Hepatocyte (in vitro differentiated cells): Measurements from ENCODE around the gene PDCD7. TPM values are rescaled to one million over a fixed set of nuclear protein-coding genes. Genes with fewer than 3 reads are reported as not detected.
A peak's percentile ranks its signal among the peaks of the same experiment; 100 is the strongest.
"Not testable (repeated sequence)": the region's sequence is repeated elsewhere in the genome, so short reads cannot be mapped to it uniquely, and the experiment has no call there.

ENCODE experiments used
- DNase-seq: peaks from one replicate; pipeline ENCODE4 v3.0.0-alpha.2; 2016; ENCODE audit warnings: low spot score
- H2AFZ ChIP-seq: fragments of 200-600 bp; sonication (generic); 2 replicates; pipeline ENCODE4 v1.6.0; 2016; ENCODE audit warnings: antibody characterized with exemption, mild to moderate bottlenecking
- H3K27ac ChIP-seq: fragments of 200-600 bp; sonication (generic); 2 replicates; pipeline ENCODE4 v1.5.1; 2016; ENCODE audit warnings: mild to moderate bottlenecking
- H3K27me3 ChIP-seq: fragments of 200-600 bp; sonication (generic); 2 replicates; pipeline ENCODE4 v1.6.1; 2016
- H3K36me3 ChIP-seq: fragments of 200-600 bp; sonication (generic); replicated peaks from 2 replicates; pipeline ENCODE4 v1.5.1; 2016; ENCODE audit warnings: low read depth; ENCODE audit not compliant: insufficient read depth
- H3K4me1 ChIP-seq: fragments of 200-600 bp; sonication (generic); 2 replicates; pipeline ENCODE4 v1.5.1; 2016; ENCODE audit warnings: mild to moderate bottlenecking, moderate library complexity; ENCODE audit not compliant: insufficient read depth
- H3K4me2 ChIP-seq: fragments of 200-600 bp; sonication (generic); 2 replicates; pipeline ENCODE4 v1.6.0; 2016
- H3K4me3 ChIP-seq: fragments of 200-600 bp; sonication (generic); 2 replicates; pipeline ENCODE4 v1.5.1; 2016; ENCODE audit warnings: mild to moderate bottlenecking
- H3K79me2 ChIP-seq: fragments of 200-600 bp; sonication (generic); 2 replicates; pipeline ENCODE4 v1.6.0; 2017; ENCODE audit warnings: mild to moderate bottlenecking
- H3K9me2 ChIP-seq: fragments of 200-600 bp; sonication (generic); replicated peaks from 2 replicates; pipeline ENCODE4 v1.6.0; 2017; ENCODE audit warnings: mild to moderate bottlenecking; ENCODE audit not compliant: insufficient read depth
- H3K9me3 ChIP-seq: fragments of 200-600 bp; sonication (generic); 2 replicates; pipeline ENCODE4 v1.5.1; 2016; ENCODE audit warnings: low read depth, mild to moderate bottlenecking
- H4K20me1 ChIP-seq: fragments of 200-600 bp; sonication (generic); 2 replicates; pipeline ENCODE4 v1.6.0; 2016; ENCODE audit warnings: mild to moderate bottlenecking; ENCODE audit not compliant: insufficient read depth, poor library complexity, severe bottlenecking
- EZH2 ChIP-seq: fragments of 200-600 bp; sonication (generic); IDR thresholded peaks from 2 replicates; pipeline ENCODE4 v1.6.1; 2016; ENCODE audit warnings: antibody characterized with exemption, mild to moderate bottlenecking, borderline replicate concordance
- EZH2phosphoT487 ChIP-seq: fragments of 200-600 bp; sonication (generic); IDR thresholded peaks from one replicate; pipeline ENCODE4 v1.6.1; 2018; ENCODE audit warnings: antibody characterized with exemption, mild to moderate bottlenecking, low read depth, moderate library complexity; ENCODE audit not compliant: unreplicated experiment, severe bottlenecking
- WGBS: methylation state at CpG from one replicate; pipeline ENCODE4 v1.1.6; 2016; ENCODE audit warnings: low lambda C conversion rate; ENCODE audit errors: missing lambda C conversion rate; 5-methylcytosine and 5-hydroxymethylcytosine counted together
- polyA plus RNA-seq: library from polyadenylated mRNA; unstranded; fragments of >200 nt; fragmentation: Nextera tagmentation; extraction: Ambion mirVana; gene quantifications from 2 replicates; pipeline ENCODE4 v1.2.1, GENCODE V29; 2016
- total RNA-seq: library from RNA; depleted of rRNA; stranded (reverse); fragments of >200 nt; gene quantifications from 2 replicates; pipeline ENCODE4 v1.2.3, GENCODE V29; 2014
- TF ChIP-seq, protein P1 (sequence below): fragments of 200-600 bp; sonication (generic); IDR thresholded peaks from 2 replicates; pipeline ENCODE4 v1.5.1; 2016; ENCODE audit warnings: antibody characterized with exemption, mild to moderate bottlenecking; ENCODE audit not compliant: poor library complexity

Gene PDCD7
- total RNA-seq (15.2 and 18.7 TPM in 2 replicates), polyA plus RNA-seq (13.6 and 17.5 TPM in 2 replicates)

DNA sequence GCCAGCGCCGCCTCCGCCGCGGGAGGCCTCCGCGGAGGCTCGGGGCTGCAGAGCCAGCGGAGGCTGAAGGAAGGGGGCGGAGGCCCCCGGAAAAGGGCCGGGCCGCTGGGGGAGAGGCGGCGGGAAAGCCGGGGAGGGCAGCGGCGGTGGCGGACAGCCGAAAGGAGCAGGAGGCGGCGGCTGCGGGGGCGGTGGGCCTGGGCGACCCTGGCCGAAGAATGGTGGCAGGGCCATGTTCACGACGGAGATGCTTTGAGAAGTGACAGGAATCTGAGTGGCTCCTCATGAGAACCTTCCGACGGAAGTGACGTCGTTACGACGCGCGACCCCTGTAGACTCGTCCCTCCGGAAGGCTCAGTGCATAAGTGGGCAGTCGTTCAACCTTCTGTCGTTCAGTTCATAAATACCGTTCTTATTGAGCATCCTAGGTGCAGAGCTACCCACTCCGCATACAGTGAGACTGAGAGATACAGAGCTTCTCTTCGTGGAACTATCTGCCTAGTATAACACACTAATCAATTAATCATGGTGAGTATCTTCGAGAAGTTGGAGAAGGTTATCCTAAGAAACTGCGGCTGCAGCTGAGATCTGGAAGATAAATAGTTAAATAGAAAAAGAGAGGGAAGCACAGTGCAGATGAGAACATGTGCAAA, at the start of gene PDCD7:
Gene PDCD7, minus strand, starts transcription at position 261 of the 653 bp plus-strand sequence. Its CDS starts 27 bp downstream, at position 234.
- peak; percentile 93 for DNase-seq
- 5% methylated on average over 26 of the region's 45 CpGs for WGBS

GRCh38 chr15:65182538-65182937, 48.9 kb upstream of the PDCD7 start:
- Histone ChIP-seq H3K79me2 (peaks cover 75% of the 10 kb centered on the region), H3K4me3 (no peak overlapping the region), H3K9me2 (no peaks in the 10 kb centered on the region), H3K36me3 (no peaks in the 10 kb centered on the region), H4K20me1 (peaks cover 37% of the 10 kb centered on the region), H3K4me1 (peaks cover 18% of the 10 kb centered on the region), H2AFZ (no peak overlapping the region), H3K9me3 (no peaks in the 10 kb centered on the region), H3K27ac (peak overlapping the region; percentile 95), H3K4me2 (peak overlapping the region; percentile 81), H3K27me3 (no peaks in the 10 kb centered on the region)
- DNase-seq = no peak
- TF ChIP-seq EZH2phosphoT487 (no peak), EZH2 (no peak)
- TF ChIP-seq, protein P1, sequence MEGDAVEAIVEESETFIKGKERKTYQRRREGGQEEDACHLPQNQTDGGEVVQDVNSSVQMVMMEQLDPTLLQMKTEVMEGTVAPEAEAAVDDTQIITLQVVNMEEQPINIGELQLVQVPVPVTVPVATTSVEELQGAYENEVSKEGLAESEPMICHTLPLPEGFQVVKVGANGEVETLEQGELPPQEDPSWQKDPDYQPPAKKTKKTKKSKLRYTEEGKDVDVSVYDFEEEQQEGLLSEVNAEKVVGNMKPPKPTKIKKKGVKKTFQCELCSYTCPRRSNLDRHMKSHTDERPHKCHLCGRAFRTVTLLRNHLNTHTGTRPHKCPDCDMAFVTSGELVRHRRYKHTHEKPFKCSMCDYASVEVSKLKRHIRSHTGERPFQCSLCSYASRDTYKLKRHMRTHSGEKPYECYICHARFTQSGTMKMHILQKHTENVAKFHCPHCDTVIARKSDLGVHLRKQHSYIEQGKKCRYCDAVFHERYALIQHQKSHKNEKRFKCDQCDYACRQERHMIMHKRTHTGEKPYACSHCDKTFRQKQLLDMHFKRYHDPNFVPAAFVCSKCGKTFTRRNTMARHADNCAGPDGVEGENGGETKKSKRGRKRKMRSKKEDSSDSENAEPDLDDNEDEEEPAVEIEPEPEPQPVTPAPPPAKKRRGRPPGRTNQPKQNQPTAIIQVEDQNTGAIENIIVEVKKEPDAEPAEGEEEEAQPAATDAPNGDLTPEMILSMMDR = no peak
- WGBS = 89% methylated on average over 4 of the region's 4 CpGs

More for the DNA sequence above, at the start of gene PDCD7:
- peaks cover 27% of the 10 kb centered on the region for H4K20me1 ChIP-seq
- no peaks in the 10 kb centered on the region for H3K9me2 ChIP-seq
- peak within 1 kb of the TSS; percentile 87 for H2AFZ ChIP-seq
- no peaks in the 10 kb centered on the region for H3K27me3 ChIP-seq
- H3K27ac ChIP-seq = peak within 1 kb of the TSS; percentile 95
- H3K79me2 ChIP-seq = peaks cover 39% of the 10 kb centered on the region
- H3K4me1 ChIP-seq = peaks cover 6% of the 10 kb centered on the region
- TF ChIP-seq, protein P1 = no peak
- no peak for TF ChIP-seq EZH2
- no peak for TF ChIP-seq EZH2phosphoT487
- H3K36me3 ChIP-seq = no peaks in the 10 kb centered on the region
- H3K9me3 ChIP-seq = no peaks in the 10 kb centered on the region
- H3K4me3 ChIP-seq = peak within 1 kb of the TSS; percentile 40
- peak within 1 kb of the TSS; percentile 79 for H3K4me2 ChIP-seq

DNA sequence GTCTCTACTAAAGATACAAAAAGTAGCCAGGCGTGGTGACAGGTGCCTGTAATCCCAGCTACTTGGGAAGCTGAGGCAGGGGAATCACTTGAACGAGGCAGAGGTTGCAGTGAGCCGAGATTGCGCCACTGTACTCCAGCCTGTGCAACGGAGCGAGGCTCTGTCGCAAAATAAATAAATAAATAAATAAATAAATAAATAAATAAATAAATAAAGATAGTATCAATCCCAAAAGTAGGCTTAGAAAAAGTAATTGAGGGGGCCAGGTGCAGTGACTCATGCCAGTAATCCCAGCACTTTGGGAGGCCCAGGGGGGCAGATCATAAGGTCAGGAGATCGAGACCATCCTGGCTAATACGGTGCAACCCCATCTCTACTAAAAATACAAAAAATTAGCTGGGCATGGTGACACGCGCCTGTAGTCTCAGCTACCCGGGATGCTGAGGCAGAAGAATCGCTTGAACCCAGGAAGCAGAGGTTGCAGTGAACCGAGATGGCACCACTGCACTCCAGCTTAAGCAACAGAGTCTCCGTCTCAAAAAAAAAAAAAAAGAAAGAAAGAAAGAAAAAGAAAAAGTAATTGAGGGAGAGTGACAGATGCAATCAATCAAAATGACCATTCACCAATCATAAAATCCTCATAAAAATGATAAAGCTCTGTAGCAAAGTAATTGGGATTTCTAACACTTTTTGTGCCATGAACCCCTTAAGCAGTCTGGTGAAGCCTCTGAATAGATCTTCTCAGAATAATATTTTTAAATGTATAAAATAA, 48.2 kb upstream of the PDCD7 start:
- 95% methylated on average over 14 of the region's 15 CpGs for WGBS
- Histone ChIP-seq H3K4me2 (peak overlapping the region; percentile 81), H4K20me1 (peaks cover 39% of the 10 kb centered on the region), H3K79me2 (peaks cover 82% of the 10 kb centered on the region), H3K4me1 (peaks cover 18% of the 10 kb centered on the region)
- DNase-seq, H3K9me3 ChIP-seq, H3K9me2 ChIP-seq, H3K4me3 ChIP-seq, H3K27me3 ChIP-seq, H2AFZ ChIP-seq, H3K36me3 ChIP-seq, H3K27ac ChIP-seq: not testable (repeated sequence)

- no peak overlapping the region for H2AFZ ChIP-seq
- no peak overlapping the region for H3K4me3 ChIP-seq
- peaks cover 96% of the 10 kb centered on the region for H3K79me2 ChIP-seq
- H3K9me2 ChIP-seq = no peaks in the 10 kb centered on the region
- no peak for TF ChIP-seq EZH2phosphoT487
- TF ChIP-seq, protein P1 = no peak
- no peak for TF ChIP-seq EZH2
- DNase-seq = no peak
- no peaks in the 10 kb centered on the region for H3K36me3 ChIP-seq
- WGBS = 82% methylated on average over 3 of the region's 3 CpGs
- H3K4me2 ChIP-seq = peak overlapping the region; percentile 38
- H3K27me3 ChIP-seq = no peaks in the 10 kb centered on the region
- no peak overlapping the region for H3K27ac ChIP-seq
- H3K4me1 ChIP-seq = peaks cover 18% of the 10 kb centered on the region
- H3K9me3 ChIP-seq = no peaks in the 10 kb centered on the region
- H4K20me1 ChIP-seq = peaks cover 39% of the 10 kb centered on the region
Observed at GRCh38 chr15:65180167-65180566, 46.6 kb upstream of the PDCD7 start.
